Epidermal melanocyte (primary cell): ENCODE measurements around the gene PHF13.
"Not testable (repeated sequence)": the region's sequence is repeated elsewhere in the genome, so short reads cannot be mapped to it uniquely, and the experiment has no call there.

Experiments
- DNase-seq: peaks from one replicate; pipeline ENCODE4 v3.0.0; 2011; ENCODE audit warnings: low spot score; ENCODE audit not compliant: insufficient read length

Gene PHF13

DNA sequence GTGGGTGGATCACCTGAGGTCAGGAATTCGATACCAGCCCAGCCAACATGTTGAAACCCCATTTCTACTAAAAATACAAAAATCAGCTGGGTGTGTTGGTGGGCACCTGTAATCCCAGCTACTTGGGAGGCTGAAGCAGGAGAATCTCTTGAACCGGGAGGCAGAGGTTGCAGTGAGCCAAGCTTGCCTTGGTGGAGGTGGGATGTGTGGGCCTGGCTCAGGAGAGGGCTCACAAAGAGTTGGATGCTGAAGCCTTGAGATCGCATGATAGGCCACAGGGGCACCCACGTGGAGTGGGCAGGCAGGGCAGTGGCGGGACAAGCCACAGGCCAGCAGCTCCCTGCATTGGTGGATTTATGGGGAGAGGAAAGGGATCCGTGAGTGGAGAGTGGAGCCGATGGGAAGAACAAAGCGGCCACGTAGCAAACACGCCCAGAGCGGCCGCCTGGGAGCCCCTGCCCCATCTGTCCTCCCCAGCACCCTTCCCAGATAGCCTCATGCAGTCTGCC, 15.5 kb downstream of the PHF13 start:
- DNase-seq, result no peak

DNA sequence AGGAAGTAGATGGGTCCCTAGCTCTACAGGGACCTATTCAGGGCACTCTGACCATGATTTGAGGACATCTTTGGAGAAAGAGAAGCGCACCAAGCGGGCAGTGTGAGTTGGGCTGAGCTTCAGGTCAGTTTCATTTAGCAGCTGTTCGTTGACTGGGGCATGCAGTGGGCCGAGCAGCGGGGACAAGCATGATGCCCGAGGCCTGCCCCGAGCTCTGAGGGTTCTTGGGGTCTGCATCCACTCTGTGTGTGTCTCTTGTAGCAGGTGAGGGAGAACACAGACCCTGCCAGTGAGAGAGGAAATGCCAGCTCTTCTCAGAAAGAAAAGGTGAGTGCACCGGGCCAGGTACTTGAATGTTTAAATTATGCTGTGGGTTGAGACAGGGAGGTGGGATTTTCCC, 16.5 kb downstream of the PHF13 start:
- DNase-seq, result no peak

DNA sequence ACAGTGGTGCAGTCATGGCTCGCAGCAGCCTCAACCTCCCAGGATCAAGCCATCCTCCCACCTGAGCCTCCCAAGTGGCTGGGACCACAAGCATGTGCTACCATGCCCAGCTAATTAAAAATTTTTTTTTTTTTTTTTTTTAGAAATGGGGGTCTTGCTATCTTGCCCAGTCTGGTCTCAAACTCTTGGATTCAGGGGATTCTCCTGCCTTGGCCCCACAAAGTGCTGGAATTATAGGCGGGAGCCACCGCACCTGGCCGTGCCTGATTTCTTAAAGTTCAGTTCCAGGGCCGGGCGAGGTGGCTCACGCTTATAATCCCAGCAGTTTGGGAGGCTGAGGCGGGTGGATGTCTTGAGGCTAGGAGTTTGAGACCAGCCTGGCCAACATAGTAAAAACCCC, 17.5 kb downstream of the PHF13 start:
- no peak for DNase-seq

DNA sequence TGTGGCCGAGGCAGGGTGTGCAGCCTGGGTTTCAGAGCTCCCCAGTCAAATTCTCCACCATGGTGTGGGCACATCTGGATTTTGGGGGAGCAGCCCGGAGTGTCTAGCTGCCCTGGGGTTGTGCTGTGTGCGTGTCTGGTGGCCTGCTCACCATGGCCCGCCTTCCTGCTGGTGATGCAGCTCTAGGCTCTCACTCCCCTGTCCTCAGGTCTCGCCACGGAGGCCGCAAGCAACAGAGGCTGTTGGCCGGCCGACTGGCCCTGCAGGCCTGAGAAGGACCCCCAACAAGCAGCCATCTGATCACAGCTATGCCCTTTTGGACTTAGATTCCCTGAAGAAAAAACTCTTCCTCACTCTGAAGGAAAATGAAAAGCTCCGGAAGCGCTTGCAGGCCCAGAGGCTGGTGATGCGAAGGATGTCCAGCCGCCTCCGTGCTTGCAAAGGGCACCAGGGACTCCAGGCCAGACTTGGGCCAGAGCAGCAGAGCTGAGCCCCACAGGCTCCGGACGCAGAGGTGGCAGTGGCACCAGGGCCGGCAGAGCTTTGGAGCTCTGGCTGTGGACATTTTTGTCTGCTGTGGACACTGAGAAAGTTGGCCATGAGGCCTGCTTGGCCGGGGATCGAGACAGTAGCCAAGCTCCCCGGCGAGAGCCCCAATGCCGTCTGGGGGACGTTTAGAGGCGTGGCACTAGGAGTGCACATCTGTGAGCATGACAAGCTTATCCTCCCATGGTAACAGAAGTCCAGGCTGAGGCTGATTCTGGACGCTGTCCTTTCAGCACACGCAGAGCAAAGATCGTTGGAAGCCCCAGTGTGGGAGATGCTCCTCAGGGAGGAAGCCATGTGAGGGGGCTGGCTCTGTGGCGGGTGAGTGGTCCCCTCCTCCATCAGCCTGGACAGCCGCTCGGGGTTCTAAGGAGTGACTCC, 19.3 kb downstream of the PHF13 start:
- no peak for DNase-seq

DNA sequence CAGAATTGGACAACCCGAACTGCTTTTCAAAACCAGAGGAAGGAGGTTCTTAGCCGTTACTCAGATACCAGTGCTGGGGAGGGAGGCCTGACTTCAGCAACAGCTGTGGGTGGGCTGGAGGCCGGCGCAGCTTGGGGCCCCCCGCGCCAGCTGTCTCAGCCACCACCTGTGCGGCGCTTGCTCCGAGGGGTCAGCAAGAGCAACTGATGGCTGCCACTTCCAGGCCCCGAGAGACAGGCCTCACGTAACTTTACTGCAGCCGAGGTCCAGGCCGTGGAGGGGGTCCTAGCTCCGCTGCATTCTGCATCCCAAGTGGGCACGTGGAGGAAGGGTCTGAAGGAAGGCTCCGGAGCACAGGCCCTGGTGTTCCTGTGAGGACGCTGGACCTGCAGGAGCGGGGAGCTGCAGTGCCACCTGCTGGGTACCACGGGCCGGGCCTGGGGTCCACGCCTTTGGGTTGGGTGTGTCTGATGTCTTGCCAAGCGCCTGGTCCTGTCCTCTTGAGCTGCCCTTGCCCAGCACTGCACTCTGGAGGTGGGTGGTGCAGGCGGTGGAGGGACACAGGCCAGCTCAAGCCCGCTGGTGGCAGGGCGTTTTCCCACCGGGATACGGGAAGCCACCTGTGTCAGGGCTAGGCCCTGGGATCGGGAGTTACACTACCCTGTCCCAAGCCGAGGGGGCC, 21.0 kb downstream of the PHF13 start:
- no peak for DNase-seq

DNA sequence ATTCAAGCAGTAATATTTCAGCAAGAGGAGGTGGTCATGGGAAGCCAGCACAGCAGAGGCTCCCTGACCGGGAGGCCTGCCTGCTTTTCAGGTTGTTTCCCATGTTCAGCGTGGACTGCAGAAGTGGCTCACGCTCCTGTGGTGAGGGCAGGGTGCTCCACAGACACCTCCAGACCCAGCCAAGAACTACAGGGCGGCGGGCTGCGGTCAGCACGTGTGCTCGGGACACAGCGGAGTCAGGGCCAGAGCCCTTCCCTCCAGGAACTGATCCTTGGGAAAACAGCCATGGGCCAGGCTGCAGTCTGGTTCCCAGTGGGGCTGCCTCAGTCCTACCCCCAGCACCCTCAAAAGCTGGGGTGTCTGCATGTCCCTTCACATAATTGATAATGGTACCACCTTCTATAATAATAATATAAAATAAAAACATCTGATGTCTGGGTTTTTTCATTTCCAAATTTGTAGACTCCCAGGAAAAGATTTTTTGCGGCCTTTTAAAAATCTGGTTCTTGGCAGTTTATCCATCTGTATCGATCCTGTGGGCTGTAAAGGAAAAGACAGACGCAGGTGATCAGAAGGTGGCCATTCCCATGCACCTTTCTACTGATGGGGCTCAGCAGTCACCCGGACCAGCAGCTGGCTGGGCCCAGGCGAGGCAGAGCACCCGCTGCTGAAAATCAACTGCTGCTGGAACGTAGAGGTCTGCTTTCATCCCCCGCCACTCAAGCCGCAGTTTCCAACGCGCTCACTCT, 21.8 kb downstream of the PHF13 start:
- DNase-seq, result no peak

DNA sequence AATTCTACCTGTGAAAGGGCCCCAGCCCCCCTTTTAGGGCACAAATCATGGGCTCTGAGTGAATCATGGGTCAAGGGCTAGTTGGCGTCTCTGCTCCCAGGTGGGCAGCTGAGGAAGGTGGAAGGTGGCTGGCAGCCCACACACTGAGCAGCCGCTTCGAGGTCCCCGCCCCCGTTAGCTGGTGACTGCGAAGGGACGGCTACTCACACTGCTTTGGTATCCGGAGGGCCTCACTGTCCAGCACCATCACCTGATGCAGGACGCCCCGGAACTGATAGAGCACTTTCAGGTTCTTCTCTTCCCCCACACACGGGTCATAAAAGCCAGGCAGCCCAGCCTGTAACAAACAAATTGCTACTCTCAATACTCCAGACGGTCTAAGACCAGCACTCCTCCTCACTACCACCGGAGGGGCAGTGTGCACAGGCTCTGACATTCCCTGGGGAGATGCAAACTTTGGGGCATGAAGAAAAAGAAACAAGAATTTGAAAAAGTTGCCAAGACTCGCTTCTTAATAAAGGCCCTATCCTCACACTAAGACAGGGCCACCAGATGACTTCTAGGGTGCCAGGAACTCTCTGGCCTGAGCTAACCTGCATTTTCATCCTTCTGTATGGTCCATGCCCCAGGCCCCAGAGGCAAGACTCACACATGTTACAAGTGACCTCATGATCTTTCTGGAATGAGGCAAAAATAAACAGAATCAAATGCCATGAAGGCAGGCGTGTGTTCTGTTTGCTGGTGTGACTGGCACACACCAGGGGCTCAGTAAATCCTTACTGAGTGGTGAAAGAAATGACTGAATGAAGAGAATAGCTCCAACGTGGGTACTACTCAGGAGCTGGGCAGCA, 22.6 kb downstream of the PHF13 start:
- no peak for DNase-seq

DNA sequence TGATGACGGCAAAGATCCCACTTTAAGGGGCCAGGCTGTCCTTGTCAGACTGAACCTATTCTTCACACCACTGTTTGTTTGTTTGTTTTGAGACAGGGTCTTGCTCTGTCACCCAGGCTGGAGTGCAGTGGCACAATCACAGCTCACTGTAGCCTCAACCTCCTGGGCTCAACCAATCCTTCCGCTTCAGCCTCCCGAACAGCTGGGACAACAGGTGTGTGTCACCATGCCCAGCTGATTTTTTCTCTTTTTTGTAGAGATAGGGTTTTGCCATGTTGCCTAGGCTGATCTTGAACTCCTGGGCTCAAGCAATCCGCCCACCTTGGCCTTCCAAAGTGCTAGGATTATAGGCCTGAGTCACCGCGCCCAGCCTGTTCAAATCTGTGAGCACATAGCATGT, 23.2 kb downstream of the PHF13 start:
- DNase-seq, result not testable (repeated sequence)

DNA sequence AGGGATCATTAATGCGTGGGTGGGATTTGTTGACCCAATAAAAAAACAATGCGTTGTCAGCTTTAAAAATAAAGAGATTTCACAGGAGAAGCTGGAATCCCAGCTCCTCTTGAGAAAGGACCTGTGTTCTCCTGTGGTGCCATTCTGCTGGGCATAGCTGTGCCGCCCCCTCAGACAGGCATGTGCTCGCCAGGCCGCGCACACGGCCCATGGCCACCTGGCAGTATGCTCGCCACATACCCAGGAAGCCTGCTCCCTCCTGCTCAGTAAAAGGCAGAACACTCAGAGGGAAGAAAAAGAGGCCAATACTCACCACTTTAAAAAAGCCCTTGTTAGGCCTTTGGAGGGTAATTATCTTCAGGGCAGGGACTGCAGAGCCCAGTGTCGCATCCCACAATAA, 24.2 kb downstream of the PHF13 start:
- no peak for DNase-seq

DNA sequence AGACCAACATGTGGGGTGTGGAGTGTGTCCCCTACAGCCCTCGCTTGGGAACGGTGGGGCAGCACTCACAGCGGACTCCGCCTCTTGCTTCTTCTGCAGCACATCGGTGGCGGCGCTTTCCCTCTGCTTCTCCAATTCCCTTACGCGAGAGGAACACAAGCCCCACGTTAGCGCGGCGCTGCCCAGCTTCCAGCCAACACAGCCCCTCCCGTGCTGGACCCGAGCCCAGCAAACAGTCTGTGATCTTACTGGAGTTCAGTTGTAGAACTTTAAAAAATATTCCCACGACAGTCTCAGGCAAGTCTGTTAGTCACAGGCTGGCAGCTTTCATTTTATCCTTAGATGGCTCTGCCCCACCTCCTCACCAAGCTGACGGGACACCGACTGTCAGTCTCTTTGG, 24.7 kb downstream of the PHF13 start:
- DNase-seq, result no peak

DNA sequence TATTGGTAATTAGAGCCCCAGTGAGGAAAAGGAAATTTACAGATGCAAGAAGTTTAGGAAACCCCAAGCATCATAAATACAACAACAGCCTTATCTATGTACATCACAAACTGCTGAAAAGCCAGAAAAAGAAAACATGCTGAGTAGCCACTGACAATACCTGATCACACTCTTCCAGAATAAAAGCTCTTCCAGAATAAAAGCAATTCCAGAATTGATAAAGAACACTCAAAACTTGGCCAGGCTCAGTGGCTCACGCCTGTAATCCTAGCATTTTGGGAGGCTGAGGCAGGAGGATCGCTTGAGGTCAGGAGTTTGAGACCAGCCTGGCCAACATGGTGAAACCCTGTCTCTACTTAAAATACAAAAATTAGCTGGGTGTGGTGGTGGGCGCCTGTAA, 27.3 kb downstream of the PHF13 start:
- not testable (repeated sequence) for DNase-seq

DNA sequence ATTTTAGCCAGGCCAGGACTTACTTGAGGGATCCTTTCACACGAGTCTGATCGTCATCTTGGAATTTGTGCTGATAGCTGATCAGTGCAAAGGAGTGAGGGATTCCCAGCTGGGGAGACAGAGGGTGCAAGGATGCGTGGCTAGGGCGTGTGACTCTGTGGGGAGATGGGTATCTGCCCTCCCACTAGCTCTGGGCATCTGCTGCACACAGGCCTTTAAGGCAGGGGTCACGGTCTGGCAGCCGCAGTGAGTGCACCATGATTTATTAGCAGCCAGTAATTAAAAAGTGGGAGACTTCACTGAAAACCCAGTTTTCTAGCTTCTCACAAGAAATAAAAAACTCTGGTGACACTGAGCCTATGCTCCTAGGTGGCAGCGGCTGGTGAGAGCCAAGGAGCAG, 31.5 kb downstream of the PHF13 start:
- no peak for DNase-seq

DNA sequence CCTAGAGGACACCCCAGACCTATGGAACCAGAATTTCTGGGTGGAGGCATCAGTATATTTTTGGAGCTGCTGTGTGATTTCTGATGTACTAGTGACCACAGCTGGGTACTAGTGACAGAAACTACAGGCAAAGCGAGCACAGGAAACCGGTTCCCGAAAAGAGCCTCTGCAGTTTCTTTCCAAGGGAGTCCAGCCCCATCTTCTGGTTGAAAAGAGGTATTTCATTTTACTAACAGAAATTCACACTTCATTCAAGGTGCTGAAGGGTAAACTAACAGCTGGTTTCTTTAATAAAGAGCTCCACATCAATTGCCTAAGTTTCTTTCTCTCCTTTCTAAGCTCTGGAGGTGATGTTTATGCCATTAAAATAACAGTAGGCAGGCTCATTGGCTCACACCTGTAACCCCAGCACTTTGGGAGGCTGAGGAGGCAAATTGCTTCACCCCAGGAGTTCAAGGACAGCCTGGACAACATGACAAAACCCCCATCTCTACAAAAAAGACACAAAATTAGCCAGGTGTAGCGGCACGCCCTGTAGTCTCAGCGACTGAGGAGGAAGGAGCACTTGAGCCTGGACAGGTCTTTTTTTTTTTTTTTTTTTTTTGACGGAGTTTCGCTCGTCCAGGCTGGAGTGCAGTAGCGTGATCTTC, 33.1 kb downstream of the PHF13 start:
- DNase-seq, result peak; percentile 63

DNA sequence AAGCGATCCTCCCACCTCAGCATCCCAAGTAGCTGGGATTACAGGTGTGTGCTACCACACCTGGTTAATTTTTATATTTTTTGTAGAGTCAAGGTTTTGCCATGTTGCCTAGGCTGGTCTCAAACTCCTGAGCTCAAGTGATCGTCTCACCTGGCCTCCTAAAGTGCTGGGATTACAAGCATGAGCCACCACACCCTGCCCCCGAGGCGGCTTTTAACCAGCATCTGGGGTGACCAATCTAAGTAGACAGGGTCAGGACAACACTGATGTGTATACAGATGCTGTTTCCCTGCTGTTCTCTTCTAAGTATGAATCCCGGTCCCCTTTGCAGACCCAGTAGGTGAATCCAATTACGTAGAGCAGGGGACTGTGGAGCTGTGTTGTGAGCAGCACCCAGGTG, 35.0 kb downstream of the PHF13 start:
- DNase-seq, result no peak

DNA sequence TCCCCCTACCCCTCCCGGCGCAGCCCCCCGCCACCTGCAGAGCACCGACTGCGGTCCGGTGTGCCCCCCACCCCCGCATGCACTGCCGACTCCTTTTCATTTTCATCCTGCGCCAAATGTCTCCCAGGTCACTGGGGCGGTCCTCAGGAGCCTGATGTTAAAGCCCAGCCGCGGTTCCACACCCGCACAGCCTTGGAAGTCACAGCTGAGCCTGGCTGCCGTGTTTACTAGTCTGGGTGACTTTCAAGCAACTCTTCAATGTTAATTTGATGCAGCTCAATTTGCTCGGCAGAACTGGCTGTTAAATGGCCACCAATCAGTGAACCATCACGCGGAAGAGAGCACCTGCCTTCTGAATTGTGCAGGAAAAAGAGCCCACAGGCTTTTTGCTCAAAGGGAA, 38.4 kb downstream of the PHF13 start:
- DNase-seq, result no peak

DNA sequence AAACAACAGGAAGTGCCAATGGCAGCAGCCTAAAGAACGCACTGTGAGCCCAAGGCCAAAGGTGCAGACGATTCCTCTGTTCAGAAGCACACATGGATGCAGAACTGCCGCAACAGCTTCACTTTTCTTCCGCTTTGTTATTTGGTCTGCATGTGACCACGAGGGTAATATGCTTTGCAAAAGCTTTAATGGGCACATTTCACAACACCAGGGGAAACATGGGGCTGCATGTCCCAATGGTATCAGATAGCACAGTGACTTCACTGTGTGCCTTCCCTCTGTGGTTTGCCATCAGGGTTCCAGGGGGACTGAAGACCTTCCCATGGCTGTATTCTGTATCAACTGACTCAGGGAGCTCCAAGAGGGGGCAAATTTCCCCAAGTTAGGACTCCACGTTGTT, 39.5 kb downstream of the PHF13 start:
- DNase-seq, result no peak

DNA sequence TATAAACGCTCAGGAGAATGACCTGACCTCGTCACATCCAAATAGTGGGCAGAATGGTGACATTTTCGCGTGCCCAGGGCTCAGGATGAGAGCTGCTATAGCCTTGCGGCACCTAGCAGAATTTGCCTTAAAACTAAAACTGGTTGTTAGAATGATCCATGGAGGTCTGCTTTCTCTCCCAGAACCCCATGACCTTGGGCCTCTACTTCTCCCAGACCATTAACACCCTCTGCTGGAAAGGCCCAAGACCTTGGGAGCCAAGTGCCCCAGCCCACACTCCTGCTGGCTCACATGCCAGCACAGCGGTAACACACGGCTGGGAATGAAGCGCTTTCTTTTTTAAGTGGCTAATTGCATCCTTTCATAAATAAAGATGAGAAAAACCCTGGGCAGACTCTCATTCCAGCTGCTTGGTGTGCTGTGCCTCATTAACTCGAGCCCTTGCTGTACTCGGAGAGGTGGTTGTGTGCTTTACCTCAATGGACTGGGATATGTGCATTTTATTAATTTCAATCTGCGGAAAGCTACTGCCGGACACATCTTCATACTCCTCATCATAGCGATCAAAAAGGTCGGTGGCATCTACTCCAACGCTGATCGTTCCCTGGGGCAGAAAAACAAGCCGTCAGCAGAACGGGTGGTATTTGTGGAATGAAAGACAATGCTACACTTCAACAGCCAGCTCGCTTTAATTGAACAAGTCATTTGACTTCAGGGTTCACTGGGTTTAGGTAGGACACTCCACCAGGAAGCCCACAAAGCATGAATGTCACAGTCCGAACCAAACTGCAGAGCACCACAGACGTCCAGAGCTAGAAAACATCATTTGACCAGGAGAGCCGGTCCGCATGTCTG, 40.1 kb downstream of the PHF13 start:
- no peak for DNase-seq

DNA sequence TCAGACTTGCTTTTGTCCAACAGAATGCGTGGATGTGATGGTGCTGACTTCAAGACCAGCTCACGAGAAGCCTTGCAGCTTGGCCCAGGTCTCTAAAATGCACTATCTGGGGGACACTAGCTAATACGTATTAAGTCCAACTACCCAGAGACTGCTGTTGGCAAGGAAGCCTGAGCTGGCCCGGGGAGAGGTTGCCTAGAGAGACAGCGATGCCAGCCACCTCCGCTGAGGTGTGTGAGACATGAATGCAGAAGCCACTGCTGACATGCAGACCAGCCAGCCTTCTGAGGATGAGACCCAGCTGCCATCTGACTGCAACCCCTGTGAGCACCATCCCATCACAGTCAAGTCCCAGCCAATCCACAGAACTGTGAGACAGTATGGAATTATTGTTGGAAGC, 43.6 kb downstream of the PHF13 start:
- DNase-seq, result no peak

DNA sequence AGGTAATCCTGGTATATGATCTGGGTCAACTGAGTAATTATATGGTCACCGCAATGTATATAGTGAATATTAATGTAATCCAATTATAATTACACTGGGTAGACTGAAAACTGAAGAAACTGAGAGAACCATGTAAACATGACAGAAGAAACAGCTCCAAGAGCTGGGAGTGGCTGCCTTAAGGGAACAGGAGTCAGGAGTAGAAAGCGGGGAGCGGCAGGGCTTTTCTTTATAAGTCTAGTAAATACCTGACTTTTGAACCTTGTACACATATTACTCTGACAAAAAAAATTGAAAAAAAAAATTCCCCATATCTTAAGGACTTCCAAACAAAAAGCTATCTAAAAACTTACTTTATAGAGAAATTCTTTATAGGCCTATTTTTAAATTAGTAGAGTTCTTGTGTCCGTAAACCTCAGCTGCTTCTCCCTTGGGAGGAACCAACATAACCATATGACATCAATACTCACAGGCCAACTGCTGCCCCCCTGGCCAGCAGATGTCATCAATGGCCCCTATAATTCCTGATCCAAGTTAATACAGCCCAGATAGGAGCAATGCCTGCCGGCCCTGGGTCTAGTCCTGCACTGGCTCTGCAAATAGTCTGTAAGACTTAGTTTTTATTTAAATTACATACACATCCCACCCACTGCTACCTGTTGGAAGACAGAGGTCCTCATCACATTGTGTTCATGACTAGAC, 45.0 kb downstream of the PHF13 start:
- no peak for DNase-seq
